DMS153 treated with DMSO at 0.1 percent for 48 hours (cell line): Measurements from ENCODE around the gene ELMO1.

ENCODE experiments used
- DNase-seq: peaks from one replicate; lab custom pipeline; 2025; ENCODE audit not compliant: unreplicated experiment; lab: John Stamatoyannopoulos, UW

Gene ELMO1

DNA sequence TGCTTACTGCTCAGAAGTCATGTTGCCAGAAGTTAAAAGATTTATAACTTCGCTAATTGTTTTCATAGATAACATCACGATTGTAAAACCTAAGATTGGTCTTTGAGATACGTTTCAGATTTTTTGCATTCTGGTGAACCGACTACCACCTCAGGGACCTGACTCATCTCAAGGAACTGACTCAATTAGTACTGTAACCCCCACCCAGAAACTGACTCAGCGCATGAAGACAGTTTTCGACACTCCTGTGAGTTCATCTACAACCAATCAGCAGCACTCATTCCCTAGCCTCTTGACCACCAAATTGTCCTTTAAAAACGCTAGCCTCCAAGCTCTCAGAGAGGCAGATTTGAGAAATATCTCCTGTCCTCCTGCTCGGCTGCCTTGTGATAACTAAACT lies 72.3 kb downstream of the ELMO1 start:
- no peak for DNase-seq

DNA sequence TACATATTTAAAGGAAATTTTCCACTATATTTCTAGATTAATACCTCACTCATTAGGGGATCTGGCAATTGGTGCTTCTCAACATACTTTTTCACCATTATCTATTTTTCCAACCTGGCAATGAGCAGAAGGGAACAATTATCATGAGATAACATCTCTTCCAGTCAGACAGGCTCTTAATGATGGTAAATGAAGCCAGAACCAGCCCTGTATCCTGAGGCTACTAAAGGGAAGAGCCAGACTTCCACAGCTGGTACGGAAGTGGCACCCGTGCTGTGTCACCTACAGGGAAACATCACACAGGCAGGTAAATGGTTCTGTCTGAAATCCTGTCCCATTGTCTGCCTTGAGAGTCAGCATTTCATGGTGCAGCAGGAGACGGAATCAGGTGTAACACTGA lies 75.9 kb downstream of the ELMO1 start:
- no peak for DNase-seq

DNA sequence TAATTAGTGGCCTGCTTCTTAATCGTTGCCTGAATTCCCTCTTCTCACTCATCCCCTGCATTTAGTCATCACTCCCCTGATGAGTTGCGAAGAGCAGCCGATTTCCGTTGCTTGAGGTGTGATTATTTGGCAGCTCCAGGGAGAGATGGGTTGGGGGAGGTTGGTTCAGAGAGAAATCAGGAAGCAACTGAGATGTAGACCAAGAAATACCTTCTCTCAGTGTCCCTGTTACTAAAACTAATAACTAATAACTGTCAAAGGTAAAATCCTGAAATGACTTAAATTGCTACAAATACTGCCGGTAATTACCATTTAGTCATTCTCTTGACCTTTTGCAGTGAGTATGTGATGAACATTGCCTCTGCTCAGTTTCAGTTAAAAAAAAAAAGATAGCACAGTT lies 76.9 kb downstream of the ELMO1 start:
- DNase-seq: no peak

DNA sequence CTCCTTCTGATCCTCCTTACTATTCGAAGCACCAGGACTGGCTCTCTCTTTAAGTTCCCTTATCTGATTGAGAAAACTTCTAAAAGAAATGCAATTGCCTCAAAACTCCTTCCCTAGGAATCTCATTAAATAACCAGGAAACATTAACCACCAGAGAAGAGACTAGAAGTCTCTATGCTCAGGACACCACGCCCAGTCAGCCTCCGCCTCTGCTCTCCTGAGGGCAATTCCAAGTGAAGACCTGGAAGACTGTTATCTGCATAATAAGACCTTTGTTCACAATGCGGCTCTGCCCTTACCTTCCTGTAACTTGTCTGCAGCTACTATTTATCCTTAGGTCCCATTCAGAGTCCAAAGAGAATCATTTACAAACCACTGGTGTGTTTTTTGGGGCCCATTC lies 78.8 kb downstream of the ELMO1 start:
- DNase-seq: no peak

DNA sequence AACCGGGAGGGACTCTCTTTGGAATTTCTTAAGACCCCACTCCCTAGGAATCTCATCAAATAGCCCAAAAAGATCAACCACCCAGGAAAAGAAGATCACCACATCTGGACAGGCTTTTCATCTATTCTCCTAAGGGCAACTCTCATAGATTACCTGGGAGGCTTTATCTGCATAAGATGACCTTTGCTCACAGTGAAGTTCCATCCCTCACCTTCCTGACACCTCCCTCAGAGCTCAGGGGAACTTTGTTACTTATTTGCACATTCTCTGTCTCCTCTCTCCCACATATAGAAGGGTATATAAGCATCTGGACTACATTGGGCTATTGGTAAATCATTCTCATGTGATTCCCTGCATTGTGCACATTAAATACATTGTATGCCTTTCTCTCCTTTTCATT lies 80.1 kb downstream of the ELMO1 start:
- DNase-seq: no peak

DNA sequence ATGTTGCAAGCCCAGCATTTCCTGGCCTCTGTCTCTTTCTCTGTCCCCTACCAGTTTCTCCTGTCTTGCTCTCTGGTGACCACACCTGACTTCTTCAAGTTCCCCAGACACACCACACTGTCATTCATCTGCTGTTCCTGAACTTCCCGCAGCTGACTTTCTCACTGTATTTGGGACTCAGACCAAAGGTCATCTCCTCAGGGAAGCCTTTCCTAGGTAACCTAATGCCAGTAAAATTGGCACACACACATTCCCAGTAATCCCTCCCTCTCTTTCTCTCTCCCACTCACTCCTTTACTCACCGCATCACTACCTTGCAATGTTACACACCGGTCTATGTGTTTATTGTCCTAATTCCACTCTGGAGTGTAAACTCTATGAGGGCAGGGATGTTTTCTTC lies 81.7 kb downstream of the ELMO1 start:
- DNase-seq: no peak

DNA sequence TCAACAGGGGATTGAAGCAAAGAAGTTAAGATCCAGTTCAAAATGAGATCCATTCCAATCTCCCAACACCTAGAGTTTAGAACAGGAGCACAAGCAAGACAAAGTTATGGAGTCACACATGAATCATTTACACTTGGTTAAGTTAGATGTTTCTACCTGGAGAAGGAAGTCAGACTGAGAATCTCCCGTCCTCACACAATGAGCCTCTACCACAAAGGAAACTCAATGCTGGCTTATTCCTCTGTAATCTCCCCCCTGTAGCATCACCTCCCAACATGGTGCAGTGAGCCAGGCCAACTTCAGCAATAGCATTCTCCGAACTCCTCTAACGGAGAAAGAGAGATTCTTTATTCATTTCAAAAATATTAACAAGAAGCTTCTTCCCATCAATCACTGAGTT lies 82.2 kb downstream of the ELMO1 start:
- no peak for DNase-seq

DNA sequence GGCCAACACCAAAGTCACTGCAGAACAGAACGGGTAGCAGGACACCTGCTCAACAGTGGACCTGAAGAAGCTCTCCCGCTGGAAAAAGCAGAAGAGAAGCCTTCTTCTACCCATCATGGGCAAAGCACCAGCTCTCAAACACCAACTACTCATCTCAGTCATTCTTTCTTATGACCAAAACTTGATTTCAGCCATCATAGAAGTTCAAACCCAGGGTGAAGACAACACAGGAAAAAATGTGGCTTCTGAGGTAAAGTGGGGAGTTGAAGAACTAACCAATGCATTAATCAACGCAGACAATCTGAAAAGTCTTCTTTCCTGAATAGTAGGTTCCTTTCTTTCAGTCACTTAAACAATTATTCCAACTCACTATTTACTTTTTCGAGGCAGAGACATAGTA lies 83.3 kb downstream of the ELMO1 start:
- DNase-seq: no peak

DNA sequence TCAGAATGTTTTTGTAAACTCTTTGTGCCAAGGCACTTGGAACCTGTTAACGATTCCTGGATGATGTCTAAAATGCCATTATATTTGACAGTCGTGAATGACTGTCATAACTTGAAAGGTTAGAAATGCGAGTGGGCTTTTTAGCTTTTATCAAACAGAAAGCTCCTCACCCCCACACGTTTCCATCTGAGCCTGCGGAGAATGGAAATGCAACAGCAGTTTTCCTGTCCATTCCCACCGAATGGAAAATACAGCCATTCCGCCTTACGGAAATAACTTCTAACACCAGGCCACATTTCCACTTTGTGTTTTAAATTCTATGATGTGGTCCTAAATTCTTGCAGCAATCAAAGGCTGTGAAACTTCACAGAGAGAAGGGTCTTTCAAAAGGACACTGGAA lies 83.8 kb downstream of the ELMO1 start:
- no peak for DNase-seq

DNA sequence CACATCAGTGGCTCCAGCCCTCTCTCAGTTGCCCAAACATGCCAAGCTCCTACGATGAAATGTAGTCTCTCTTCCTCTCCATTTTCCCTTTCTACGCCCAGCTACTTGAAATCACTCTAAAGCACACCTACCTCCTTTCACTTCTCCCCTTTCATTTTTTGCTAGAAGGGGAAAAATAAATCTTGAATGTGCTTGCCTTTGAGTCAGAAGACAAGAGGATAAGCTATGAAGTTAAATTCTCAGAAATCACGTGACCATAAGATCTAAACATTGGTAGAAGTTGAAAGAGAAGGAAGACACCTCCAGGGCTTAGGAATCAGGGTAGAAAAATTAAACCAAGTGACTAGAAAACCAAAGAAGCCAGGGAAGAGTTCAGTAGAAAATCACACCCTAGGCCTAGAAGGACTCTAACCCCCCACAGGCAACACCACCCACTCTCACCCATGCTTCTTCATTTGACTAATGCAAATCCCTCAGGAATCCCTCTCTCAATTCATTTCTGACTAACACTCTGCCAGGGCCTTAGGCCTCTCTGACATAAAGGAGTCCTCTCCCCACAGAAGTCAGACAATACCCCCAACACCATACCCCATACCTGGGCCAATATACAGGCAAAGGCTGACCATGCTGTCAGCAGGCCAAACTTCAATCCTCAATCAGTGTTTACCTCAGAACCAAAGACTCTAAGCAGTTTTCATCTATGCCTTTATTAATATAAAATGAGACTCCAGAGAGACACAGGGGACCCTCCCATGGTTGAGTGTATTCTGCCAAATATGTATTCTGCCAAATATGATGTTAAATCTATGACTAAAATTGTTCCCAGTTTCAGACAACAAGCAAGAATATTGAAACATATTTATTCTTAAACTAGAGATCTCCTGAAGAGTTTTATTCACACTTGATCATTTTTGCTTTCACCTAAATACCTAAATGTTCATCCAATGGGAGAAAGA lies 84.8 kb downstream of the ELMO1 start:
- no peak for DNase-seq

DNA sequence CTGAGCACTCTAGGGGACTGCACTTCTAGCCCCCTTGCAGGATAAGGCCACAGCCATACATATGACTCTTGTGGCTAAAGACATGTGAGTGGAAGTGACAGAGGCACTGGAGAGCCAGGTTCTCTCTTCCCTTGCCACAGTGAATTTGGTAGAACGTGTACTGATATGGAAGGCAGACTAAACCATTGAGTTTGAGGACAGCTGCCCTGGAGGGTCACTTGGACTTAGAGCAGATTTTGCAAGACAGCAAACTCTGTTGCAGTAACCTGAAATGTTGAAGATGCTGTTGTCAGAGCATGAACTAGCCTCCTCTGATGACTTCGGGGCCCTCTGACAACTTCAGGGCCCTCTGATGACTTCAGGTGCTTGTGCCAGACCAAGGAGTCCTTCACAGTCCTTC lies 85.9 kb downstream of the ELMO1 start:
- no peak for DNase-seq

DNA sequence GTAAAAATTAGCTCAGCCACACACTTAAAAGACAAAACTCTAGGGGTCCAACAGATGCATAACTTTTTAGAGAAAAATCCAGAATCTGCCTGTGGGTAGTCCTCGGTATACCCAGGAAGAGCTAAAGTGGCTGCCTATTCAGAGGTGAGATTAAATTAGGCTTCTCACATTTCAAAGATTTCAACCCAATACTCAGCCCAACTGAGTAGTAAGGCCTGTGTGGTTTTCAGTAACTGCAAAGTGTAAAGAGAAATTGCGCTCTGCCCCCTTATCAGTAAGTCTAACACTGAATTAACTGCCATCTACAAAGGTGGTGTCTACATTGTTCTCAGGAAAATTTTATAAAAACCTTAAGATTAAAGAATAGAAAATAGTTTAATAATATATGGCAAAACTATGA lies 88.2 kb downstream of the ELMO1 start:
- DNase-seq: no peak

DNA sequence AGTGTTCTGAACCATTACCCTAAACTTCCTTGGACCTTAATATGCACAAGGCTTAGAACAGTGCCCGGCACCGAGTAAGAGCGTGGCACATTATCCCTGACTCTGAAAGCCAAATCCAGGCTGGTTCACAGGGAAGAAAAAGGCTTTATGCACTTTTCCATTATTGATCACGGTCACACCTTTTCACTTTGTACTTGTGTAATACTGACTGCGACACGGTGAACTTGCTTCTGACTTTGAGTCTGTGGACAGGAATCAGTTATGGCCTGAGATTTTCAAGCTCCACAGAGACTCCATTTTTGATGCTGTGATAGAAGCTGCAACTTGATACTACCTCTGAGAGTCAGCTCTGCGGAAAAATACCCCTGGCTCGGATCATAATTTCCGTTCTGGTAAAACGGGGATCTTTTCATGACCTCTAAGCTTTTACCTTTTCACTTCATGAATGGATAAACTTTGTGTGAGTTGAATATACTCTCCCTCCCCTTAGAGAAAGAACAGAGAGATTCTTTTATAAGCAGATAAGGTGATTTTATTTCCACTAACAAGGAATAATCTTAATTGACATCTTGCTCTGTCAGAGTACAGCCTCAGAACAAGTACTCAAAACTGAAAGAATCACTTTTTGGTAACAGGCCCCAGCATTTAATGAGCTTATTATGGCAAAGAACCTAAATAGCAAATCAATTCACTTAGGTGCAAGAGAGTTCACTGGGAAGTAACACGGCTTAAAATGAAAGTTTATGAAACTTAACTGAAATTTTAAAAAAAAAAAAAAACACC lies 88.8 kb downstream of the ELMO1 start:
- DNase-seq: no peak

DNA sequence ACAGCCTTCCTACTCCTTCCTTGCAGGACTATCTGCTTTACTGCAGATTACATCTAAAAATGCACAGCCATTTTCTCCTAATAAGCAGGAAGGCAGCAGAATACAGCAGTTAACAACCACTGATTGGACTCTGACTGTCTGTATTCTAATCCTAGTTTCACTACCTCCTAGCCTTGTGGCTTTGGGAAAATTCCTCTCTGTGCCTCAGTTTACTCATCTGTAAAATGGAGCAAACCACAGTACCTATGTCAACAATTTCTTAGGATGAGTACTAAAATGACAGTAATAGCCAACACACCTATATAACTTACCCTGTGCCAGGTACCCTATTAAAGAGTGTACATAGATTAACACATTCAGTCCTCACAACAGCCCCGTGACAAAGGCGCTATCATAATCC lies 89.5 kb downstream of the ELMO1 start:
- no peak for DNase-seq

DNA sequence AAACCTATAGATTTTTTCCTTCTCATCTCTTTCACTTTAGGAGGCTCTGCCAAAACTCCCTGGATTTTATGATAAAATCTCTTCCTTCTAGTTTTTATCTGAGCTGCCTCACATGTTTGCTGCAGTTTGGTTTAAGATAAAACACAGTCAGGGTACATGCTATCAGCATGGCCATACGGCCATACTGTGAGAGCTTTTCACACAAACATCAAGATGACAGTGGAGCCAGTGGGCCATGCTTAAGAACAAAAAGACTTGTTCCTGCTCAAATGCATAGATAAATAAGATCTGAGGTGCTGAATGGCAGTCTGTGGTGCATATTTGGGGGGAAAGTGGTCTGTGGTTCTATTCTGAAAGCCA lies 91.0 kb downstream of the ELMO1 start:
- DNase-seq: no peak

DNA sequence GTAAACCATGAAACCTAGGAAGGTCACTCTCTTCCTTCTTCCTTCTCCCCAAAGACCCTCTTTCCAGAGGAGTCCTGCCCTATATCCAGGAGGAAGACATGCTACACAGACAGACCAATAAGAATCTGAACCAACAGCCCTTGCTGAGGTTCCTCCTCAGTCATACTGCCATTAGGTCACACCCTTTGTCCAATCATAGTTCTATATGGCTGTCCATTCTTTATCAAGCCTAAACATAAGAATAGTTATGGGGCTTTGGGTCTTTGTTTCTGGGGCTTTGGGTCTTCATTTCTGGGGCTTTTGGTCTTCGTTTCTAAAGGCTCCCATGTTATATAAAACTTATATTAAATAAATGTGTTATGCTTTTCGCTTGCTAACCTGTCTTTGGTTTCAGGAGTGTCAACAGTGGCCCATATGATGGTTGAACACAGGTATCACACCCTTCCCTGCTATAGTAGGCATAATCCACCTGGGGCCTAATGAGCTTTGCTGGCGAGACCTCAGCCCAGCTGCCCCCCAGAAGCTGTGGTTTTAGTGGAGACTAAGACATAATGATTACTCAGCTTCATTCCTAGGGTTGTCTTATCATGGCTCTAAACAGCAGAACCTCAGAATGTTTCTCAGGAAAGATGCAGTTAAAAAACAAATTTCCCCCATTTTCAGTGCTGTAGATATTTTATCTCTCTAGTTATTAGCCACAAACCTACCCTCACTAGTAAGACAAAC lies 91.6 kb downstream of the ELMO1 start:
- no peak for DNase-seq

DNA sequence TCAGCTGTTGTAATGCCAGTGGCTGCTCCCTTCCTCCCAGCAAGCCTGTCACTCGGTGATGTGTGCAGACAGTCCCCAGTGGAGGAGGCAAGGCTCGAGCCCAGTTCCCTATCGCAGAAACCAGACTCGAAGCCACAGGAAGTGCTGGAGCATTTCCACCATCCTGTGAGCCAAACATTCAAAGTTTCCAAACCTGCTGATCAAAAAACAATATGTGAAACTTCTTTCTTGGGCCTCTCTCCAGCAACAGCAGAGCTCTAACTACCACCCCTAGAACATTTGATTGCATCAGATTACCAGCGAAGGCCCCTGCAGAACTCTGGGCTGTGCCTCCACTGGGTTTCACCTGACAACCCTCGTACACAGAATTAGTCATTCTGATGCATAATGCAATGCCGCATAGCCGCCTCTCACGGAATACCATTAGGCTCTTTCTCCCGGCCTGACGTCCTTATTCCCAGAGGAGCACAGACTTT lies 94.0 kb downstream of the ELMO1 start:
- no peak for DNase-seq

DNA sequence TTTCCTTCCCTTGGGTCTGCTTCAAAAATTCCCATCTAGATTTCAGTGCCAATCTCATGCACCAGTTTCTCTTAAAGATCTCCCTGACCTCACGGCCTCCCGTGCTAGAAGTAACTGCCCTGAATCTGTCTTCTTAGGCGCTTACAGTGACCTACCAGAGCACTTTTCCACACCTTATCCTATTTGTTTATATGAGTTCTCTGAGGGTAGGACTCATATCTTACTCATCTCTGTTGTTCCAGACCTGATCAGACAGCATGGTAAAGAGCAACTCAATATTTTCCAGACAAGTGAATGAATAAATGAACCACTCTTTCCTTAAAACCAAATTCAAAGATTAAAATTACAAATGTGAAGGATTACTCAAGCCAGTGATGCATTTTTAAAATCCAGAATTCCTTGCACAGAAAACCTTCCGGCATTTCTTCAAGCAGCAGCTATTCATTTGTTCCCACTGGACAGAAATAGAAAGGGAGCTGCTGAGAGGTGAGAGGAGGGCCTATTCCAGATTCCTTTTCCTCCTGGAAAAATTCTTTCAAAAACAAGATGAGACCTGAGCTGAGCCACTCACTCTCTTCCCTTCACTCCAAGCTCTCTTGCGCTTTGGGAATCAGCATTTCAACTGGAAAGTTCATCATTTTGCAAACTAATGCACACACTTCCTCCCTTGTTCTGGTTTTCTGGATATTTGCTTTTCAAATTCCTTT lies 94.6 kb downstream of the ELMO1 start:
- no peak for DNase-seq

DNA sequence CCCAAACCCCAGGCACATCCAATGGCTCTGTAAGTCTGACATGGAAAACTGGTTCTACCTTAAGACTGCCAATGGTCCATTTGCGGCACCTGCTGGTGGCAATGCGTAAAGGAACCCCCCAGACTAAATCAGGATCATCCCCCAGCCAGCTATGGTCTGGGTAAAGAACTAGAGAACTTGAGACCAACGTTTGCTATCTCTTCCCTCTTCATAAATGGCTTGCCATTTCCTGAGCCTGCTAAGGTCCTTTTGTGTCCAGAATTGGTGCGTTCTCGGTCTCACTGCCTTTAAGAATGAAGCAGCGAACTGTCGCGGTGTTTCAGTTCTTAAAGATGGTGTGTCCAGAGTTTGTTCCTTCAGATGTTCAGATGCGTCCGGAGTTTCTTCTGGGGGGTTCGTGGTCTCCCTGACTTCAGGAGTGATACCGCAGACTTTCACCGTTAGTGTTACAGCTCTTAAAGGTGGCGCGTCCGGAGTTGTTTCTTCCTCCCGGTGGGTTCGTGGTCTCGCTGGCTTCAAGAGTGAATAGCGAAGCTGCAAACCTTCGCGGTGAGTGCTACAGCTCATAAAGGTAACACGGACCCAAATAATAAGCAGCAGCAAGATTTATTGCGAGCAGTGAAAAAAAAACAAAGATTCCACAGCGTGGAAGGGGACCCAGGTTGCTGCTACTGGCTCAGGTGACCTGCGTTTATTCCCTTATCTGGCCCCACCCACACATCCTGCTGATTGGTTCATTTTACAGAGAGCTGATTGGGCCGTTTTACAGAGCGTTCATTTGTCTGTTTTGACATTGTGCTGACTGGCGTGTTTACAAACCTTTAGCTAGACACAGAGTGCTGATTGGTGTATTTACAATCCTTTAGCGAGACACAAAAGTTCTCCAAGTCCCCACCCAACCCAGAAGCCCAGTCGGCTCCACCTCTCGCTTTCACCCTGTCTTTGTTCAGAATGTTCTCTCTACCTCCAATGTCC lies 95.4 kb downstream of the ELMO1 start:
- no peak for DNase-seq
